Natural killer cell (primary cell): ENCODE measurements around the gene PHACTR1. TPM values are rescaled to one million over a fixed set of nuclear protein-coding genes. Genes with fewer than 3 reads are reported as not detected.
"Not testable (repeated sequence)": the region's sequence is repeated elsewhere in the genome, so short reads cannot be mapped to it uniquely, and the experiment has no call there.

Source experiments
- ATAC-seq, 3 donors: fragments of 150-1000 bp in 2 of 3; fragments of 200-7000 bp in 1 of 3; cut with Tn5 transposase; 1 replicate in 1 of 3; 2 replicates in 2 of 3; pipeline ENCODE4 v1.10.0; 2021; ENCODE audit warnings: mild to moderate bottlenecking in 2 of 3, moderate library complexity in 2 of 3
- DNase-seq, 2 donors: peaks; one replicate each; pipeline versions ENCODE4 v3.0.0 to v3.0.0-alpha.2; 2013 to 2021; ENCODE audit warnings: mixed read lengths in 1 of 2
- H3K27ac ChIP-seq: one replicate; pipeline ENCODE4 v1.5.1; 2013; ENCODE audit warnings: mild to moderate bottlenecking, low read length
- H3K27me3 ChIP-seq: one replicate; pipeline ENCODE4 v1.6.1; 2013; ENCODE audit warnings: low read length; ENCODE audit not compliant: control insufficient read depth, insufficient read depth
- H3K36me3 ChIP-seq: one replicate; pipeline ENCODE4 v1.6.1; 2013; ENCODE audit warnings: low read length; ENCODE audit not compliant: control insufficient read depth, insufficient read depth
- H3K4me1 ChIP-seq: one replicate; pipeline ENCODE4 v1.6.1; 2013; ENCODE audit warnings: low read length; ENCODE audit not compliant: control insufficient read depth, insufficient read depth
- H3K4me3 ChIP-seq: one replicate; pipeline ENCODE4 v1.5.1; 2013; ENCODE audit warnings: low read length
- H3K9me3 ChIP-seq: one replicate; pipeline ENCODE4 v1.6.1; 2013; ENCODE audit warnings: low read length; ENCODE audit not compliant: control insufficient read depth, insufficient read depth
- H3K27ac Mint-ChIP-seq, 2 donors: one replicate each; pipeline ENCODE4 v1.8.0; 2022; ENCODE audit warnings: mild to moderate bottlenecking in 2 of 2, mixed read lengths in 2 of 2, moderate library complexity in 1 of 2
- H3K27me3 Mint-ChIP-seq, 2 donors: one replicate each; pipeline ENCODE4 v1.8.0; 2022; ENCODE audit warnings: low read depth in 2 of 2, mixed read lengths in 2 of 2
- H3K36me3 Mint-ChIP-seq: one replicate; pipeline ENCODE4 v1.8.0; 2022; ENCODE audit warnings: mixed read lengths
- H3K4me1 Mint-ChIP-seq, 2 donors: one replicate each; pipeline ENCODE4 v1.8.0; 2022; ENCODE audit warnings: mixed read lengths in 2 of 2
- H3K4me3 Mint-ChIP-seq: one replicate; pipeline ENCODE4 v1.8.0; 2022; ENCODE audit warnings: mild to moderate bottlenecking, moderate library complexity, mixed read lengths
- H3K9me3 Mint-ChIP-seq, 2 donors: one replicate each; pipeline ENCODE4 v1.8.0; 2022; ENCODE audit warnings: mixed read lengths in 2 of 2
- CTCF ChIP-seq: fragments of 200-600 bp; IDR thresholded peaks from one replicate; pipeline ENCODE4 v1.8.0; 2022; ENCODE audit warnings: antibody characterized with exemption
- WGBS: methylation state at CpG from one replicate; pipeline ENCODE4 v1.1.7; 2013; ENCODE audit warnings: missing lambda C conversion rate; ENCODE audit not compliant: insufficient coverage; 5-methylcytosine and 5-hydroxymethylcytosine counted together
- intact Hi-C: fragments of 100-400 bp; cut with micrococcal nuclease; formaldehyde crosslinking; loops from one replicate; pipeline ENCODE4 v1.14.2; 2022
- total RNA-seq, 4 donors: library from RNA; stranded (reverse); fragments of 120-200 nt in 1 of 4; gene quantifications; one replicate each; pipeline versions ENCODE4 v1.2.3 to v1.2.4, GENCODE V29; 2013 to 2022

The PHACTR1 gene
- total RNA-seq, 3 donors from 2014 or later (not counting 1 experiment from before 2014, with no cell fraction given) = 5.2 to 19.0 (median 5.4) TPM

- intact Hi-C loops = no loop called here
- no peak for TF ChIP-seq CTCF
- Histone ChIP-seq H3K27me3 (peaks cover 7% of the 10 kb centered on the region), H3K9me3 (no peaks in the 10 kb centered on the region), H3K4me3 (no peak overlapping the region), H3K4me1 (no peaks in the 10 kb centered on the region), H3K27ac (no peak overlapping the region), H3K36me3 (no peaks in the 10 kb centered on the region)
- H3K27ac Mint-ChIP-seq = no peak overlapping the region
- WGBS = 100% methylated on average over 1 of the region's 1 CpG
- ATAC-seq = no peak
- peaks cover 15 to 35% of the 10 kb centered on the region in 2 donors for H3K27me3 Mint-ChIP-seq
- no peaks in the 10 kb centered on the region for H3K36me3 Mint-ChIP-seq
- no peak for DNase-seq
- no peak overlapping the region for H3K4me3 Mint-ChIP-seq
- H3K4me1 Mint-ChIP-seq = no peaks in the 10 kb centered on the region
- H3K9me3 Mint-ChIP-seq = peaks cover 0 to 5% of the 10 kb centered on the region in 2 donors
Measured at GRCh38 chr6:13242590-13242989, 526.0 kb downstream of the PHACTR1 start.

GRCh38 chr6:13243033-13243432, 526.5 kb downstream of the PHACTR1 start:
- no peak for ATAC-seq
- peaks cover 0 to 5% of the 10 kb centered on the region in 2 donors for H3K9me3 Mint-ChIP-seq

GRCh38 chr6:13243745-13244144, 527.2 kb downstream of the PHACTR1 start:
- DNase-seq, H3K4me1 Mint-ChIP-seq, H3K9me3 Mint-ChIP-seq, intact Hi-C loops, H3K36me3 Mint-ChIP-seq, H3K4me3 ChIP-seq, H3K27ac ChIP-seq, H3K9me3 ChIP-seq, H3K4me1 ChIP-seq, ATAC-seq, H3K36me3 ChIP-seq, H3K27ac Mint-ChIP-seq, H3K4me3 Mint-ChIP-seq, H3K27me3 ChIP-seq: not testable (repeated sequence)
- 93% methylated on average over 5 of the region's 5 CpGs for WGBS
- H3K27me3 Mint-ChIP-seq = peaks cover 15 to 35% of the 10 kb centered on the region in 2 donors

More at GRCh38 chr6:13243033-13243432, 526.5 kb downstream of the PHACTR1 start:
- H3K36me3 Mint-ChIP-seq = no peaks in the 10 kb centered on the region
- no peak overlapping the region for H3K27ac Mint-ChIP-seq
- no peaks in the 10 kb centered on the region for H3K36me3 ChIP-seq
- no peaks in the 10 kb centered on the region for H3K9me3 ChIP-seq
- TF ChIP-seq CTCF = no peak
- no peak for DNase-seq
- peaks cover 15 to 36% of the 10 kb centered on the region in 2 donors for H3K27me3 Mint-ChIP-seq
- peaks cover 7% of the 10 kb centered on the region for H3K27me3 ChIP-seq
- no peaks in the 10 kb centered on the region for H3K4me1 Mint-ChIP-seq
- H3K4me1 ChIP-seq = no peaks in the 10 kb centered on the region
- WGBS = 14% methylated on average over 1 of the region's 1 CpG
- no peak overlapping the region for H3K4me3 Mint-ChIP-seq
- no peak overlapping the region for H3K27ac ChIP-seq
- intact Hi-C loops = no loop called here
- no peak overlapping the region for H3K4me3 ChIP-seq

GRCh38 chr6:13247627-13248026, 531.1 kb downstream of the PHACTR1 start:
- Histone ChIP-seq H3K36me3 (no peaks in the 10 kb centered on the region), H3K4me3 (no peak overlapping the region), H3K4me1 (no peaks in the 10 kb centered on the region), H3K27me3 (peaks cover 2% of the 10 kb centered on the region), H3K27ac (no peak overlapping the region), H3K9me3 (no peaks in the 10 kb centered on the region)
- Mint-ChIP-seq H3K9me3 (peaks cover 0 to 5% of the 10 kb centered on the region in 2 donors), H3K36me3 (no peaks in the 10 kb centered on the region), H3K27ac (no peak overlapping the region), H3K4me1 (no peaks in the 10 kb centered on the region), H3K4me3 (no peak overlapping the region), H3K27me3 (peaks cover 12 to 31% of the 10 kb centered on the region in 2 donors)
- DNase-seq = no peak
- TF ChIP-seq CTCF = no peak
- intact Hi-C loops = no loop called here
- 94% methylated on average over 7 of the region's 7 CpGs for WGBS
- no peak for ATAC-seq
